Keratinocyte (primary cell): ENCODE measurements around the gene KCNN2.

Source experiments
- EZH2 ChIP-seq: IDR thresholded peaks from one replicate; pipeline ENCODE4 v1.6.1; 2012; ENCODE audit warnings: inconsistent platforms, mild to moderate bottlenecking, low read length, moderate library complexity
- TF ChIP-seq, protein P1 (sequence below), 3 experiments: IDR thresholded peaks in 1 of 3; conservative IDR thresholded peaks in 1 of 3; optimal IDR thresholded peaks in 1 of 3; 2 replicates in 2 of 3; 3 replicates in 1 of 3; pipeline versions ENCODE3 to v1.5.1; 2011; ENCODE audit warnings: low read length in 3 of 3, mild to moderate bottlenecking in 3 of 3, moderate library complexity in 2 of 3, control low read depth in 1 of 3, inconsistent platforms in 1 of 3; ENCODE audit not compliant: insufficient read depth in 2 of 3; ENCODE audit errors: extremely low read depth in 1 of 3

DNA sequence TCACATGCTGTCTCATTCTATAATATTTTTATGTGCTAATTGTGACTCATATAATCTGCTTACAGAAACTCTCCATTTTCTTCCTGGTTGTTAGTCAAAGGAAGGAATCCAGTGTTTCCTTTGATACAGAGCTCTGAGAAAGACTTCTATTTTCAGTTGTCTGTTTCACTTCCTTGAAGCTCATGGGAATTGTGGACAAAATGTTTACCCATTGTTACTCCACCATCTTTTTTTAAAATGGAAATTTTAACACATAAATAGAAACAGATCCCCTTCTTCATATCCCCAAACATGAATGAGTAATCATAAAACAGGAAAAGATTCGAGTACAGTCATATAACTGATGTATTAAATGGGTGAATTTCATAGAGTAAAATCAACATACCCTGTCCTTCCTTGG lies 42.0 kb upstream of the KCNN2 start:
- TF ChIP-seq, protein P1, sequence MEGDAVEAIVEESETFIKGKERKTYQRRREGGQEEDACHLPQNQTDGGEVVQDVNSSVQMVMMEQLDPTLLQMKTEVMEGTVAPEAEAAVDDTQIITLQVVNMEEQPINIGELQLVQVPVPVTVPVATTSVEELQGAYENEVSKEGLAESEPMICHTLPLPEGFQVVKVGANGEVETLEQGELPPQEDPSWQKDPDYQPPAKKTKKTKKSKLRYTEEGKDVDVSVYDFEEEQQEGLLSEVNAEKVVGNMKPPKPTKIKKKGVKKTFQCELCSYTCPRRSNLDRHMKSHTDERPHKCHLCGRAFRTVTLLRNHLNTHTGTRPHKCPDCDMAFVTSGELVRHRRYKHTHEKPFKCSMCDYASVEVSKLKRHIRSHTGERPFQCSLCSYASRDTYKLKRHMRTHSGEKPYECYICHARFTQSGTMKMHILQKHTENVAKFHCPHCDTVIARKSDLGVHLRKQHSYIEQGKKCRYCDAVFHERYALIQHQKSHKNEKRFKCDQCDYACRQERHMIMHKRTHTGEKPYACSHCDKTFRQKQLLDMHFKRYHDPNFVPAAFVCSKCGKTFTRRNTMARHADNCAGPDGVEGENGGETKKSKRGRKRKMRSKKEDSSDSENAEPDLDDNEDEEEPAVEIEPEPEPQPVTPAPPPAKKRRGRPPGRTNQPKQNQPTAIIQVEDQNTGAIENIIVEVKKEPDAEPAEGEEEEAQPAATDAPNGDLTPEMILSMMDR (optimal IDR thresholded peaks at IDR 0.05 in 1 of 3, IDR thresholded peaks at IDR 0.05 in 1 of 3, conservative IDR thresholded peaks at IDR 0.05 in 1 of 3; ENCODE audit: extremely low read depth in 1 of 3, insufficient read depth in 2 of 3, low read length in 3 of 3) = no peak
- TF ChIP-seq EZH2 = no peak
